ENCODE measurements around the gene CST5. TPM values are rescaled to one million over a fixed set of nuclear protein-coding genes. Genes with fewer than 3 reads are reported as not detected.

Gene CST5, protein sequence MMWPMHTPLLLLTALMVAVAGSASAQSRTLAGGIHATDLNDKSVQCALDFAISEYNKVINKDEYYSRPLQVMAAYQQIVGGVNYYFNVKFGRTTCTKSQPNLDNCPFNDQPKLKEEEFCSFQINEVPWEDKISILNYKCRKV
- total RNA-seq (not detected), total RNA-seq (0 to 0.07 (median 0) reads per million in 172 experiments)
- not detected for polyA plus RNA-seq (2013, experiment 1 of 2)
- polyA plus RNA-seq (2013, experiment 2 of 2): not detected

GRCh38 chr20:23879328-23879798 is at the start of gene CST5:
Gene CST5, minus strand, starts transcription at chr20:23879748. Its CDS starts 72 bp downstream, at chr20:23879676.
- peaks cover 7% of the 10 kb centered on the region for H3K4me1 Mint-ChIP-seq (ENCODE audit: low read depth)
- H3K4me3 Mint-ChIP-seq: no peak within 1 kb of the TSS
- no peak within 1 kb of the TSS for H3K27ac Mint-ChIP-seq
- no peaks in the 10 kb centered on the region for H3K36me3 Mint-ChIP-seq (ENCODE audit: low read depth)
- ChIA-PET CTCF (no interaction called here), POLR2A (no interaction called here)
- no peak for DNase-seq
- H3K27me3 ChIP-seq (ENCODE audit: control insufficient read depth in 1 of 2, insufficient read depth in 2 of 2, low read length in 2 of 2): no peaks in the 10 kb centered on the region
- peaks cover 6% of the 10 kb centered on the region for H3K4me1 ChIP-seq (ENCODE audit: insufficient read depth, low read length)
- ATAC-seq (ENCODE audit: poor library complexity): no peak
- intact Hi-C loops (cut with DNase I, micrococcal nuclease): no loop called here
- H3K27me3 Mint-ChIP-seq: no peaks in the 10 kb centered on the region
- no peaks in the 10 kb centered on the region for H3K9me3 ChIP-seq (ENCODE audit: control insufficient read depth in 1 of 2, insufficient read depth in 1 of 2, low read length in 2 of 2)
- no peaks in the 10 kb centered on the region for H3K36me3 ChIP-seq (ENCODE audit: insufficient read depth, low read length)
- TF ChIP-seq, protein P1, sequence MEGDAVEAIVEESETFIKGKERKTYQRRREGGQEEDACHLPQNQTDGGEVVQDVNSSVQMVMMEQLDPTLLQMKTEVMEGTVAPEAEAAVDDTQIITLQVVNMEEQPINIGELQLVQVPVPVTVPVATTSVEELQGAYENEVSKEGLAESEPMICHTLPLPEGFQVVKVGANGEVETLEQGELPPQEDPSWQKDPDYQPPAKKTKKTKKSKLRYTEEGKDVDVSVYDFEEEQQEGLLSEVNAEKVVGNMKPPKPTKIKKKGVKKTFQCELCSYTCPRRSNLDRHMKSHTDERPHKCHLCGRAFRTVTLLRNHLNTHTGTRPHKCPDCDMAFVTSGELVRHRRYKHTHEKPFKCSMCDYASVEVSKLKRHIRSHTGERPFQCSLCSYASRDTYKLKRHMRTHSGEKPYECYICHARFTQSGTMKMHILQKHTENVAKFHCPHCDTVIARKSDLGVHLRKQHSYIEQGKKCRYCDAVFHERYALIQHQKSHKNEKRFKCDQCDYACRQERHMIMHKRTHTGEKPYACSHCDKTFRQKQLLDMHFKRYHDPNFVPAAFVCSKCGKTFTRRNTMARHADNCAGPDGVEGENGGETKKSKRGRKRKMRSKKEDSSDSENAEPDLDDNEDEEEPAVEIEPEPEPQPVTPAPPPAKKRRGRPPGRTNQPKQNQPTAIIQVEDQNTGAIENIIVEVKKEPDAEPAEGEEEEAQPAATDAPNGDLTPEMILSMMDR (IDR thresholded peaks at IDR 0.05): no peak
- H3K9me3 Mint-ChIP-seq: no peaks in the 10 kb centered on the region
- H3K4me3 ChIP-seq (ENCODE audit: low read length): no peak within 1 kb of the TSS
- no peak within 1 kb of the TSS for H3K27ac ChIP-seq (ENCODE audit: low read depth in 1 of 2, low read length in 2 of 2)

GRCh38 chr20:23928788-23929187 is 49.2 kb upstream of the CST5 start:
- peaks cover 0 to 9% of the 10 kb centered on the region in 2 experiments for H3K9me3 ChIP-seq (ENCODE audit: control insufficient read depth in 1 of 2, insufficient read depth in 1 of 2, low read length in 2 of 2)
- ChIA-PET POLR2A (interaction anchor here (0.7 to 1.2 kb wide), 2 partner anchors 26 to 99 kb away, joined by 3 read pairs; no protein-coding TSS in a partner anchor), CTCF (no interaction called here)
- no peak overlapping the region for H3K27ac Mint-ChIP-seq
- no peaks in the 10 kb centered on the region for H3K27me3 Mint-ChIP-seq
- H3K4me1 ChIP-seq (ENCODE audit: insufficient read depth, low read length): peaks cover 36% of the 10 kb centered on the region
- peak; percentile 98 for ATAC-seq (ENCODE audit: poor library complexity)
- H3K4me3 Mint-ChIP-seq: peak overlapping the region; percentile 43
- no peak overlapping the region for H3K4me3 ChIP-seq (ENCODE audit: low read length)
- no peaks in the 10 kb centered on the region for H3K36me3 ChIP-seq (ENCODE audit: insufficient read depth, low read length)
- no peaks in the 10 kb centered on the region for H3K27me3 ChIP-seq (ENCODE audit: control insufficient read depth in 1 of 2, insufficient read depth in 2 of 2, low read length in 2 of 2)
- intact Hi-C loops (cut with DNase I, micrococcal nuclease): no loop called here
- DNase-seq: peak in 11 of 14 experiments; percentile 11 to 80 (median 31)
- H3K36me3 Mint-ChIP-seq (ENCODE audit: low read depth): no peaks in the 10 kb centered on the region
- peaks cover 28% of the 10 kb centered on the region for H3K4me1 Mint-ChIP-seq (ENCODE audit: low read depth)
- TF ChIP-seq, protein P1 (IDR thresholded peaks at IDR 0.05): no peak
- H3K27ac ChIP-seq (ENCODE audit: low read depth in 1 of 2, low read length in 2 of 2): no peak overlapping the region
- peaks cover 10% of the 10 kb centered on the region for H3K9me3 Mint-ChIP-seq

- peak overlapping the region; percentile 43 for H3K4me3 Mint-ChIP-seq
- no peaks in the 10 kb centered on the region for H3K36me3 Mint-ChIP-seq (ENCODE audit: low read depth)
- H3K9me3 Mint-ChIP-seq: peaks cover 10% of the 10 kb centered on the region
- no peaks in the 10 kb centered on the region for H3K36me3 ChIP-seq (ENCODE audit: insufficient read depth, low read length)
- no peak for DNase-seq
- no peak overlapping the region for H3K27ac ChIP-seq (ENCODE audit: low read depth in 1 of 2, low read length in 2 of 2)
- H3K27me3 ChIP-seq (ENCODE audit: control insufficient read depth in 1 of 2, insufficient read depth in 2 of 2, low read length in 2 of 2): no peaks in the 10 kb centered on the region
- H3K9me3 ChIP-seq (ENCODE audit: control insufficient read depth in 1 of 2, insufficient read depth in 1 of 2, low read length in 2 of 2): peaks cover 0 to 9% of the 10 kb centered on the region in 2 experiments
- TF ChIP-seq, protein P1 (IDR thresholded peaks at IDR 0.05): no peak
- intact Hi-C loops (cut with DNase I, micrococcal nuclease): no loop called here
- no peak overlapping the region for H3K4me3 ChIP-seq (ENCODE audit: low read length)
- no peaks in the 10 kb centered on the region for H3K27me3 Mint-ChIP-seq
- CTCF ChIA-PET: no interaction called here
- ATAC-seq (ENCODE audit: poor library complexity): no peak
- peaks cover 28% of the 10 kb centered on the region for H3K4me1 Mint-ChIP-seq (ENCODE audit: low read depth)
- no peak overlapping the region for H3K27ac Mint-ChIP-seq
- H3K4me1 ChIP-seq (ENCODE audit: insufficient read depth, low read length): peaks cover 37% of the 10 kb centered on the region
- POLR2A ChIA-PET: interaction anchor here (0.7 to 1.2 kb wide), 2 partner anchors 26 to 99 kb away, joined by 3 read pairs; no protein-coding TSS in a partner anchor
Observed at GRCh38 chr20:23928353-23928752, 48.8 kb upstream of the CST5 start.
